Activated T-helper 9 cell treated with anti-CD3 and anti-CD28 coated beads, Interleukin-2, amount 50 U/mL, for 16 hours (primary cell): ENCODE data around the gene BLOC1S6.
"Not testable (repeated sequence)": the region's sequence is repeated elsewhere in the genome, so short reads cannot be mapped to it uniquely, and the experiment has no call there.

ENCODE experiments used
- DNase-seq: peaks from one replicate; pipeline ENCODE4 v3.0.0-alpha.2; 2020; ENCODE audit warnings: low read depth

BLOC1S6 gene

DNA sequence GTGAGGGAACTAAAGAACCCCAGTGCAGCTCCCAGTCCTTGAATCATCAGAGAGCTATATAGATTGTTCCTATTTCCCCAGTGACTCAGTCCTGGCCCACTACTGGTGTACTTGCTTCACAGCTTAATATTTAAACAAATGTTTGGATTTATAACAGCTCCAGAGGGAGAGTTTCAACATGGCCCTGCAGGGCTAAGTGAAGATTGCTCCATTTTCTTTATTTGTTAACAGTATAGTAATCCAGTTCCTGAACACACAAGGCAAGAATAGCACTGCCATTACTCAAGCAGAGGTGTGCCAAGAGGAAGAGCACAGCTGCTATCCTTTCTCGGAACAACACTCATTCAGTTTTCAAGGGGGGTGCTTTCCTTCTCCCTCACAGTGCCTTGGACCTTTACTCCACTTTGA, 54.2 kb downstream of the BLOC1S6 start:
- no peak for DNase-seq

DNA sequence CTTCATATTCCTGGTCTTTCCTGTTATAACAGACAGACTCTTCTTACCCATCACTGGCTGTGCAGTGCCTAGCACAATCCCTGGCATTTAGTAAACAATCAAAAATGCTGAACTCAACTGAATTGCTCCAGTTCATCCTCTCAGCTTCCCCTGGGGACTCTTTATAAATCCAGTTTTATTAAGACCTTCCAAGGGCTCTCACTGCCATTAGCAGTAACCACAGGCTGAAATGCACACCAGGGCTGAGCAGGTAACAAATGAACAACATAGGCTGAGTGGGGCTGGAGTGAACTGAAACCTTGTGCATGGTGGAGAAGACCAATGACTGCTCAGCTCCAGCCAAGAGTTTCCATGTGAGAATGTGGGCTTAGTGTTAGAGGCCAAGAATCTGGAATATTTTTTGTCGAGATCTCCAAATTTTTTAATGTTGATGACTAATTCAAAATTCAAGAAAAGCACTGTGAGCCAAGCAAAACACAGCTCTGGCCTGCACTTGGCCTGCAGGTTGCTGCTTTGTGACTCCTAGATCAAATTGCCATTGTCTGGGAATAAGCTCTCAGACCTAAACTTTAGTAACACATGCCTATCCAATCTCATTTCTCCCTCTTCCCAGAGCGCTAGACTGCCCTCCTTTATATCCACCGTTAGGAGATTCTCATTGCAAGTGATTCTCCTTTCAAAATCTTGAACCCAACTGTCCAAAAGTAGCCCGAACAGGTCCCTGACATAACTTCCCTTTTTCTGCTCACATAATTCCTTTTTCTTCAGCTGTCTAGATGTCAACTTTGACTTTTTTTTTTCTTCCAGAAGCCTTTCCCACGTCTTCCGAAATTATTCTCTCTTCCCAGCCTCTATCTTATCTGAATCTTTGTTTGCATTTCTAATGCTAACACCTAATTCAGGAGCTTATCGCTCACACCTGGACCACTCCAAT, 55.1 kb downstream of the BLOC1S6 start:
- DNase-seq, result no peak

DNA sequence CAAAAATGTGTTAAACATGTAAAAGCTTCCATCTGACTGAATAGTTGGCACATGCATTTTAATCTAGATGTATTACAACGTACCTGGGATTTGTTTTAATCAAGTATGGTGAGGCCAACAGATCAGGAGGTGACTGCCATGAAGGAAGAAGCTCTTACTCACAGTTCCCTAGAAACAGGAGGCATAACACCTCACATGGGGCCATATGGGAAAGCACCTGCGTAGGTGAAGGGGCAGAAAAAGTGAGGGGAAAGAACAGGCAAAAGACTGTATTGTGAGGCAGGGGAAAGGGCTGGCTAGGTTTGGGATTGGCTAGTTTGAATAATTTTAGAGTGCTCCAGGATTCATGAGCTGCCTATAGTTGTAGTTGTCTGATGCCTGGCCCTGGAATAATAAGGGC, 57.3 kb downstream of the BLOC1S6 start:
- no peak for DNase-seq

DNA sequence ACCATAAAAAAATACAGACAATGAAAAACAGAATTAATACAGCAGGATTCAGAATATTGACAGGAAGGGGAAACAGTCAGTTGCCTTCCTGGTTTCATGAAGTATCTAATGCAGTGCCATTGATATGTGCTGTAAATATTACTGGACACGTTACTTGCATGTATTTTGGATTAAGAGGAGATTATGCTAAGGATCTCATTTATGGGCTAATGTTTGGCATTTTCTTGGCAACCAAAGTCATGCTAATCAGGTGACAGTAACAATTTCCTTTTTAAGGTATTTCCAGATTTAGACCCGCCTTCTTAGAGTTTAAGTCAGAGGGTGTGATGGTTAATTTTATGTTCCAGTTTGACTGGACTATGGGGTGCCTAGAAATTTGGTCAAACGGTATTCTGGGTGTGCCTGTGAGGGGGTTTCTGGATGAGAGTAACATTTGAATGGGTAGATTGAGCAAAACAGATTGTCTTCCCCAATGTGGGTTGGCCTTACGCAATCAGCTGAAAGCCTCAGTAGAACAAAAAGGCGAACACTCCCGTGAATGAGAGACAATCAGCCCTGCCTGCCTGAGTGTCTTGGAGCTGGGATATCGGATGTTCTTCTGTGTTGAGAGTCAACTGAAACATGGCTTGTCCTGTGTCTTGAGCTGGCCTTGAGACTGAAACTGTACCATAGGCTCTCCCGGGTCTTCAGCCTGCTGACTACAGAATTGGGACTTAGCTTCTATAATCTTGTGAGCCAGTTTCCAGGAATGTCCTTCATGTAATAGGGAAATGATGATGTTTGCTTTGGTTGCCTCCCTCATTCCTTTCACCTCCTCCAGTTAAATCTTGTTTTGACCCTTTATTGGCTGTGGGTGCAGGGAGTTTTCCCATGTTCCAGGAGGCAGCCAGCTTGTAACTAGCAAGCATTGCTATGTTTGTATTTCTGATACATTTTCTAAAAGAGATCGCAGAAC, 58.1 kb downstream of the BLOC1S6 start:
- DNase-seq, result no peak

DNA sequence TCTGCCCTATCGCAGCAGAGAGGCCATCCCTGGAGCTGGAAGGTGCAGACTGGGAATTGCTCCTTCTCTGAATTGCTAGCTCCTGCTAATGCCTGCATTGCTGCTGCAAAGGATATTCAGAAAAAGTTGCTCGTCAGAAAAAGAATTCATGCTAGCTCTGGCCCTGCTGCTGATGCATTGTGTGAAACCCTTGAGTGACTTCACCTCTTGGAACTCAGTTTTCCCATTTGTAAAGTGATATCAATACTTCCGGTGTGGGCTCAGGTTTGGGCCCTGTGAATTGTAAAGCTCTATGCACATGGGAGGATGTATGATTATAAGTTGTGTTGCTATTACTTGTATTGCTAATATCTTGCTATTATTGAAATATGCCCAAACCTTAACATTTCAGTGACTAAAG, 59.0 kb downstream of the BLOC1S6 start:
- no peak for DNase-seq

DNA sequence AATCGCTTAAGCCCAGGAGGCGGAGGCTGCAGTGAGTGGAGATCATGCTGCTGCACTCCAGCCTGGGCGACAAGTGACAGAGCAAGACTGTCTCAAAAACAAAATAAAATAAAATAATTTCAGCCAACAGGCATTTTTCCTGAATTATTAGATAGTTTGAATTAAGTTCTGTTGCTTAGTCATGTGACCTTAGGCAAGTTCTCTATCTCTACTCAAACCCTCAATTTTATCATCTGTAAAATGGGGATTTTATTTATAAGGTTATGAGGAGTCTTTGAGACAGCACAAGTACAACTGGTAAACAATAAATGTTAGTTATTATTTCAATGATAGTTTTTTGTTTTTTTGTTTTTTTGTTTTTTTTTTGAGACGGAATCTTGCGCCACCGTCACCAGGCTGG, 60.6 kb downstream of the BLOC1S6 start:
- DNase-seq, result no peak

DNA sequence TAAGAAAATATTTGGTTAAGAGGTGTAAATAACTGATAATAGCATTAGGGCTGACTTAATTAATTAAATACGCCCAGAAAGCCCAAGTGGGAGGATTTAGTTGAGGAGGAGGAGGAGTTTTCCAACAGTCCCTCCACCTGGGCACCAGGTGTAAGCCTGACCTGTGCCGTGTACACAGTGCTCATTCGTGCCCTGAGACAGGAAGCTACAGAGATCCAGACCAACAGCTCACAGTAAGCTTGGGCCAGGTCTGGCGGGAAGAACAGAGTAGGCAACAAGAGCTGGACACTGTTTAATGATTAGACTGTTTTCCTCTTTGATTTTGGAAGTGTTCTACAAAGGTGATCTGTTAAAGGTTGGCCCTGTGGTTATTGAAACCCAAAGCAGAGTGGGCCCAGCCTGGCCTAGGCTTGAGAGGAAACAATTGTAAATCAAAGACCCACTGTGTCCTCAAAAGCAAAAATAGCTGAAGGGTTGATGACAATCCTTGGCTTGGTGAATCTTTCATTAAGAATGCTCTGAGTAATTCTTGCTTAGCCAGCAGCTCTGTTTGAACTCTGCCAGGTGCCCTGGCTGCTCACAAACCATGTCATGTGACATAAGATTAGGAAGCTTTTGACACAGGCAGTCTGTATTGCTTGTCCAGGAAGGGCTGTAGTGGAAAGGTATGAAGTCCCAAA, 61.5 kb downstream of the BLOC1S6 start:
- no peak for DNase-seq

DNA sequence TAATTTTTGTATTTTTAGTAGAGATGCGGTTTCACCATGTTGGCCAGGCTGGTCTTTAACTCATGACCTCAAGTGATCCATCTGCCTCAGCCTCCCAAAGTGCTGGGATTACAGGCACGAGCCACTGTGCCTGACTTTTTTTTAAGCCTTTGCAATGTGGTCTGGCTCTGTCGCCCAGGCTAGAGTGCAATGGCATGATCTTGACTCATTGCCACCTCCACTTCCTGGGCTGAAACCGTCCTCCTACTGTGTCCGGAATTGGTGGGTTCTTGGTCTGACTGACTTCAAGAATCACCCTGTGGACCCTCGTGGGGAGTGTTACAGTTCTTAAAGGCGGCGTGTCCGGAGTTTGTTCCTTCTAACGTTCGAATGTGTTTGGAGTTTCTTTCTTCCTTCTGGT, 62.8 kb downstream of the BLOC1S6 start:
- not testable (repeated sequence) for DNase-seq

DNA sequence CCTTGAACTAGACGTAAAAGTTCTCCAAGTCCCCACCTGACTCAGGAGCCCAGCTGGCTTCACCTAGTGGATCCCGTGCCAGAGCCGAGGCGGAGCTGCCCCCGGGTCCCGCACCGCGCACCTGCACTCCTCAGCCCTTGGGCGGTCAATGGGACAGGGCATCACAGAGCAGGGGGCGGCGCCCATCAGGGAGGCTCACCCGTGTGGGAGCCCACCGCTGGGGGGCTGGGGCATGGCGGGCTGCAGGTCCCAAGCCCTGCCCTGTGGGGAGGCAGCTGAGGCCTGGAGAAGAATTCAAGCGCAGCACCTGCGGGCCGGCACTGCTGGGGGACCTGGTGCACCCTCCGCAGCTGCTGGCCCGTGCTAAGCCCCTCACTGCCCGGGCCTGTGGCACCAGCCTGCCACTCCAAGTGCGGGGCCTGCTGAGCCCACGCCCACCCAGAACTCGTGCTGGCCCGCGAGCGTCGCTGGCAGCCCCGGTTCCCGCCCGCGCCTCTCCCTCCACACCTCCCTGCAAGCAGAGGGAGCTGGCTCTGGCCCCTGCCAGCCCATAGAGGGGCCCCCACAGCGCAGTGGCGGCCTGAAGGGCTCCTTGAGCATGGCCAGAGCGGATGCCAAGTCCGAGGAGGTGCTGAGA, 63.8 kb downstream of the BLOC1S6 start:
- DNase-seq, result no peak

DNA sequence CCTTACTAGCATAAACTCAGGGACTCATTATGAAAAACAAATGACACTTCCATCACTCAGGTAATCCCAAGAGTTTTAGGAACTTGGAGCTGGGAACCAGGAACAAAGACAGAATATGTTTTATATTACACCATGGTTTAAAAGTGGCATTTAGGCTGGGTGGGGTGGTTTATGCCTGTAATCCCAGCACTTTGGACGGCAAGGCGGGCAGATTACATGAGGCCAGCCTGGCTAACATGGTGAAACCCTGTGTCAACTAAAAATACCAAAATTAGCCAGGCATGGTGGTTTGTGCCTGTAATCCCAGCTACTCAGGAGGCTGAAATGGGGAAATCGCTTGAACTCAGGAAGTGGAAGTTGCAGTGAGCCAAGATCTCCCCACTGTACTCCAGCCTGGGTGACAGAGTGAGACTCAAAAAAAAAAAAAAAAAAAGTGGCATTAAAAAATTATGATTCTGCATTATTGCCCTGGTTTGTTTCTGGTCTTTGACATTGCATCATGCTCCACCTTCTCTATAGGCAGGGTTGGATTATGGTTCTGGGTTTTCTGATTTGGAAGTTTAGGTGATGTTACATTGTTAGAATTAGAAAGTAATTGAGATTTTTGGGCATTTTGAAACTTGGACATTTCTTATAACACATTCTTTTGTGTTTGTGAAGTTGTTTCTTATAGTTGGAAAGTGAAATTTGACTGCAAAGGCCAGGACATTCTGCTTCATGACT, 66.7 kb downstream of the BLOC1S6 start:
- DNase-seq, result no peak

DNA sequence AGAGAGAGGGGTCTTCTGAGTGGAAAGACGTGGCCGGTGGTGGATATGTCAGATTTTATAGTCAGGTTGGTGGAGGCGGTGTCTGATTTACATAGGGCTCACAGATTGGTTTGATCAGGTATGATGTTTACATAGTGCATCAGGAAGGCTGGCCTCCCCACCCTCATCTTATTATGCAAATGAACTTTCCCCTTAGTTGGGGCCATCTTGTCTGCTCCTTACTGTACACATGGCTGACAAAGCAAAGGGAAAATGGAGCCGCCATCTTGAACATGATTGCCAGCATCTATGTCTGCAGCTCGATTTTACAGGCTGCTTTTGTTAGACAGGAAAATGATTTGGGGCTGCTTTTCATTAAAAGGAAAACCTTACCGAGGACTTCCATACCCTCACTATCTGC, 67.6 kb downstream of the BLOC1S6 start:
- no peak for DNase-seq

DNA sequence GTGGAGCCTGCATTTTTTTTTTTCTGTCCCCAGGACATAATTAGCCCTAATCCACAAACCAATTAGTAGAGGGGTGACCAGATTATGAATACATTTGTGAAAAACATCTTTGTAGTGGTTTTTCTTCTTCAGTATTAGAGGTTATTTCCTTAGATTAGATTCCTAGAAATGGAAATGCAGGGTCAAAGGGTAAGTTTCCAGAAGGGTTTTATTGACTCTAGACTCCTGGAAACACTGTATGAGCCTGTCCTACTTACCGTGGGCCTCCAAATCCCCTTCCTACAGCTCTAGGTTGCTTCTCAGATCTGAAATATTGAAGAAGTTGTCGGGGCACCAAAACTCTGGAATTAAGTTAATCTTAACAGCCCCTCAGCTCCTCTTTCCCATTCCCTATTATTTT, 70.1 kb downstream of the BLOC1S6 start:
- no peak for DNase-seq

DNA sequence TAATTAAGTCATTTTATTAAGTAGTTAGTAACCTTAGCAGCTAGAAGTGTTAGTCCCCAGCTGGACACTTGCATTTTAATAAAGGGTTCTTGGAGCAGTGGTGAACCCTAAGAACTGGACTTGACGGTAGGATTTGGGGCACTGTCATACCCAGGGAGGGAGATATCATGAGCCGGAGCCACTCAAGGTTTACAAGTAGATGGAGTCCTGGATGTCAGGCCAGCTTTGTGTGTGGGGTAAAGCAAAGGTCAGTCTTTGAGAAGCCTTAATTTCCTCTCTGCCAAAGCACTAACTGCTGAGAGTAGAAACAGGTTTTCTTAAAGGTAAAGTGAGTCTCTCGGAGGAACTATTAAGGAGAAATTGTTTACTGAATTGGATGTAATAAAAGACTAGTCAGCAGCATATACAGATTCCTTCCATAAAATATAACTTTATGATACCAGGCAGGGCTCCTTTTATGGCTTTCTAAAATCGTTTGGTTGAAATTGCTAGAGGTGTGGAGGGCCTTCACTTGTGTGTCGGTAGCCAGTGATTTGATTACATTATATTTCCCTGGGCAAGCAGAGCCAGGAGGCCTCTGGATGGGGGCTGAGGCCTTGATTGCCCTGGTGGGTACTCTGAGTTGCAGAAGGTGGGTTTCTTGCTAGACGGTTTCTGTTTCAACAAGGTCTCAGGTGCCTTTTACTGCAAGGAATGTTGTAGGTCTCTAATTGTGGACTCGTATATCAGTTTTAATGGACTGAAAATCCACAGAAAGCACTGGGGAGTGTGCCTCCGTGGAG, 70.8 kb downstream of the BLOC1S6 start:
- DNase-seq, result no peak
